Activated CD4-positive, alpha-beta T cell treated with anti-CD3 and anti-CD28 coated beads, Interleukin-2, amount 10 ng/mL, durations not matched to agents 7 days and 5 days (primary cell): ENCODE results near the gene TMEM185B. TPM values are rescaled to one million over a fixed set of nuclear protein-coding genes. Genes with fewer than 3 reads are reported as not detected.
"Not testable (repeated sequence)": the region's sequence is repeated elsewhere in the genome, so short reads cannot be mapped to it uniquely, and the experiment has no call there.

Experiments
- CTCF ChIA-PET: fragments of 350-600 bp; sonication (Branson Sonifier 250); formaldehyde crosslinking; loops from one replicate; lab custom pipeline; 2021; ENCODE audit warnings: antibody characterized with exemption; lab: Charles Lee
- POLR2A ChIA-PET: fragments of 350-600 bp; sonication (Branson Sonifier 250); formaldehyde crosslinking; loops from one replicate; lab custom pipeline; 2021; ENCODE audit warnings: antibody characterized with exemption; lab: Charles Lee
- DNase-seq: peaks from one replicate; pipeline ENCODE4 v3.0.0-alpha.2; 2020
- H3K27ac Mint-ChIP-seq: one replicate; pipeline ENCODE4 v1.8.0; 2021; ENCODE audit warnings: mild to moderate bottlenecking, moderate library complexity, mixed read lengths
- H3K27me3 Mint-ChIP-seq: one replicate; pipeline ENCODE4 v1.8.0; 2021; ENCODE audit warnings: mixed read lengths
- H3K36me3 Mint-ChIP-seq: one replicate; pipeline ENCODE4 v1.8.0; 2021; ENCODE audit warnings: low read depth, mixed read lengths
- H3K4me1 Mint-ChIP-seq: one replicate; pipeline ENCODE4 v1.8.0; 2021; ENCODE audit warnings: mixed read lengths
- H3K4me3 Mint-ChIP-seq: one replicate; pipeline ENCODE4 v1.8.0; 2021; ENCODE audit warnings: mild to moderate bottlenecking, moderate library complexity, mixed read lengths
- H3K9me3 Mint-ChIP-seq: one replicate; pipeline ENCODE4 v1.8.0; 2021; ENCODE audit warnings: mixed read lengths
- total RNA-seq, 2 experiments: library from RNA; stranded (reverse); gene quantifications; one replicate each; pipeline ENCODE4 v1.2.3, GENCODE V29; 2021

The TMEM185B gene
- 10 to 100 TPM; 20.8 to 21.3 TPM for total RNA-seq

DNA sequence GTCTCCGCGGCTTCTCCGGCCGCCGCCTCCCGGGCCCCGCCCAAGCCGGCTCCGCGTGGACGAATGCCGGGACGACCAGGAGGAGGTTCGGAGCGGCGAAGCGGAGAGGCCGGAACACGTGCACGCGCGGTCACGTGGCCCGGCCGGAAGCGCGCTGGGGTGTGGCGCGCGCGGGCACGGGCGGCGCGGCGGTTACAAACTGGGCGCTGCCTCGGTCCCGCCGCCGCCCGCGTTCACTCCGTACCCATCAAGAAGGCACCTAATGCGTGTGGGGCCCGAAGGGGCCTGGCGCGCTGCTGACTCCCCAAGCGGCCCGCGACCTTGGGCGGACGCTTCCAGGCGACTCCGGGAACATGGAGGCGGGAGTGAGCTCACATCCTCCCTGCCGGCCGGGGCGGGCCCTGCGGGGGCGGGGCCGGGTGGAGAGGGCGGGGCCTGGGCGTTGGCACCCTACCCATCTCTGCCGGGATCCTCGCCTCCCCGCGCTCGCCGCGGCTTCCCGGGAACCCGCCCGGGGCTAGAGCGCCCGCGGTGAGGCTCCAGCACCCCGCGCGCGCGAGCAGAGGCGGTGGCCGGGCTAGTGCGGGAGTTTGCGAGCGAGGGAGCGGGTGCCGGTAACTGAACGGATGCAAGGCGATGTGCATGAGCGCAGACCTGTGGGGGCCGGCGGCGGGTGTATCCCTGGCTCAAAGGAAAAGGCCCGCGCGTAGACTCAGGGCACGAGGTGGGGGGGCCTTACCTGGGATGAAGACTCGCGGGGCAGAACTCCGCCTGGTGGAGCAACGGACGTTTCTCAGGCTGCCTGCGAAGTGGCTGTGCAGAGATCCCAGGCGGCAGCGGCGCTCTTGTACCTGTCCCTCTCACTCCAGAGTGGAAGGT lies at the start of gene TMEM185B:
TSS of gene TMEM185B (minus strand) at position 367 of the 879 bp plus-strand sequence. CDS start 424 bp downstream, outside the sequence.
- Mint-ChIP-seq H3K4me1 (peaks cover 70% of the 10 kb centered on the region), H3K4me3 (peak within 1 kb of the TSS; percentile 76)

GRCh38 chr2:120271711-120272379 lies 48.6 kb upstream of the TMEM185B start:
- H3K27me3 Mint-ChIP-seq: no peaks in the 10 kb centered on the region
- no peak for DNase-seq
- ChIA-PET POLR2A (no interaction called here), CTCF (interaction anchor here (1.2 to 1.4 kb wide), 2 partner anchors 19 to 41 kb away, joined by 3 to 6 read pairs; partner anchors contain the start of gene RALB)
- no peak overlapping the region for H3K27ac Mint-ChIP-seq
- H3K9me3 Mint-ChIP-seq: peaks cover 21% of the 10 kb centered on the region
- H3K4me1 Mint-ChIP-seq: peaks cover 37% of the 10 kb centered on the region
- H3K4me3 Mint-ChIP-seq: no peak overlapping the region
- H3K36me3 Mint-ChIP-seq: peaks cover 60% of the 10 kb centered on the region

More for the DNA sequence above, at the start of gene TMEM185B:
- peak; percentile 89 for DNase-seq
- Mint-ChIP-seq H3K27me3 (no peaks in the 10 kb centered on the region), H3K36me3 (peaks cover 73% of the 10 kb centered on the region), H3K9me3 (no peaks in the 10 kb centered on the region), H3K27ac (peak within 1 kb of the TSS; percentile 92)
- ChIA-PET CTCF (interaction anchor here (0.6 to 1.5 kb wide), 8 partner anchors 8 to 89 kb away, joined by 3 to 5 read pairs (median 4); no protein-coding TSS in a partner anchor), POLR2A (interaction anchor here (1.0 kb wide), 3 partner anchors 9 to 90 kb away, joined by 4 to 5 read pairs (median 4); no protein-coding TSS in a partner anchor)

DNA sequence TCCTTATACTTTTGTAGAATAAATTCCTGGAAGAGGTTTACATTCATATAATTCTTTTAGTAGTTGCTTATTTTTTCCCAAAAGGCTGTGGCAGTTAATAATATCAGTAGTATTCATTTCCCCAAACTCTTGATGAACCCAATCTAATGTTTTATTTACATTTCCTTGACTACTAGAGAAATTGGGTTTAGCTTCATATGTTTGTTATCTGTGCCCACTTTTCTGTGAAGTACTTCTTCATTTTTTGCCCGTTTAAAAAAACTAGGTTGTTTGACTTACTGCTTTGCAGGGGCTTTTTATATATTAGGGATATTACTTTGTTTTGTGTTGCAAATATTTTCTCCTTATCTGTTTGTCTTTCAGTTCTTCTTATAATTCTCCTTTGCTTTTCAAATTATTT lies 46.6 kb upstream of the TMEM185B start:
- H3K27me3 Mint-ChIP-seq: no peaks in the 10 kb centered on the region
- peaks cover 54% of the 10 kb centered on the region for H3K36me3 Mint-ChIP-seq
- DNase-seq: no peak
- no peak overlapping the region for H3K27ac Mint-ChIP-seq
- H3K9me3 Mint-ChIP-seq: peaks cover 15% of the 10 kb centered on the region
- no peak overlapping the region for H3K4me3 Mint-ChIP-seq
- ChIA-PET CTCF (interaction anchor here (1.0 to 2.1 kb wide), 2 partner anchors 9 to 11 kb away, joined by 5 to 6 read pairs; no protein-coding TSS in a partner anchor), POLR2A (no interaction called here)
- peaks cover 46% of the 10 kb centered on the region for H3K4me1 Mint-ChIP-seq

- POLR2A ChIA-PET: no interaction called here
- H3K9me3 Mint-ChIP-seq: peaks cover 15% of the 10 kb centered on the region
- peaks cover 52% of the 10 kb centered on the region for H3K36me3 Mint-ChIP-seq
- CTCF ChIA-PET: interaction anchor here (1.0 to 2.1 kb wide), 3 partner anchors 10 to 12 kb away, joined by 3 to 6 read pairs (median 5); no protein-coding TSS in a partner anchor
- H3K27ac Mint-ChIP-seq: no peak overlapping the region
- H3K4me1 Mint-ChIP-seq: peaks cover 51% of the 10 kb centered on the region
- H3K4me3 Mint-ChIP-seq: no peak overlapping the region
- no peaks in the 10 kb centered on the region for H3K27me3 Mint-ChIP-seq
- no peak for DNase-seq
Observed at GRCh38 chr2:120269076-120269744, 46.0 kb upstream of the TMEM185B start.

- H3K27me3 Mint-ChIP-seq: no peaks in the 10 kb centered on the region
- no peak for DNase-seq
- H3K36me3 Mint-ChIP-seq: peaks cover 43% of the 10 kb centered on the region
- peaks cover 40% of the 10 kb centered on the region for H3K4me1 Mint-ChIP-seq
- CTCF ChIA-PET: interaction anchor here (0.7 to 2.2 kb wide), 3 partner anchors 12 to 19 kb away, joined by 3 to 9 read pairs (median 3); no protein-coding TSS in a partner anchor
- H3K9me3 Mint-ChIP-seq: peaks cover 10% of the 10 kb centered on the region
- POLR2A ChIA-PET: no interaction called here
- H3K4me3 Mint-ChIP-seq: no peak overlapping the region
- H3K27ac Mint-ChIP-seq: no peak overlapping the region
Observed at GRCh38 chr2:120267348-120267747, 44.1 kb upstream of the TMEM185B start.

- peaks cover 26% of the 10 kb centered on the region for H3K4me1 Mint-ChIP-seq
- CTCF ChIA-PET: interaction anchor here (1.1 to 2.0 kb wide), 5 partner anchors 10 to 48 kb away, joined by 3 to 9 read pairs (median 3); no protein-coding TSS in a partner anchor
- no peaks in the 10 kb centered on the region for H3K27me3 Mint-ChIP-seq
- peaks cover under 1% of the 10 kb centered on the region for H3K9me3 Mint-ChIP-seq
- POLR2A ChIA-PET: no interaction called here
- no peak for DNase-seq
- H3K27ac Mint-ChIP-seq: no peak overlapping the region
- no peak overlapping the region for H3K4me3 Mint-ChIP-seq
- H3K36me3 Mint-ChIP-seq: peaks cover 25% of the 10 kb centered on the region
Observed at GRCh38 chr2:120265006-120265405, 41.8 kb upstream of the TMEM185B start.

DNA sequence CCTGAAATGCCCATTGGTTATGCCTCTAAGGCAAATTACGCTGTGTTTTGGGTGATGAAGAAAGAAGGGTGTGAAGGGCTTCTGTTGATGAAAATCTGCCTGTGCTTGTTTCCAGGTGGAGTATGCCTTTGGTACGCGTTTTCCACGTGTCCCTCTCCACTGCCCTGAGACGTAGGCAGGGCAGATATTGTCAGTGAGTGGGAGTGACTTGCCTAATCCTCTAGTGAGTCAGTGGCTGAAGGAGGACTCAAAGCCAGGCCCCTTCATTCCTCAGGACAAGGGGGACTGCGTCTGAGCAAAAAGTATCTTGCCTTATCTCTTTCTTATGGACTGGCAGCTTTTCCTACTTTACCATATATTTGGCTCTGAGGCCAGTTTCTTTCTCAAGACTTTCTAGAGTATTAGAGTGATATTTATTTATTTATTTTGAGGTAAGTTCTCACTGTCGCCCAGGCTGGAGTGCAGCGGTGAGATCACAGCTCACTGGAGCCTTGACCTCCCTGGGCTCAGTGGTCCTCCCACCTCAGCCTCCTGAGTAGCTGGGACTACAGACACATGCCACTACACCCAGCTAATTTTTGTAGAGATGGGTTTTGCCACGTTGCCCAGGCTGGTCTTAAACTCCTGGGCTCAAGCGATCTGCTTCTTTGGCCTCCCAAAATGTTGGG lies 39.7 kb upstream of the TMEM185B start:
- Mint-ChIP-seq H3K27ac (no peak overlapping the region), H3K36me3 (peaks cover 24% of the 10 kb centered on the region), H3K4me1 (peaks cover 27% of the 10 kb centered on the region), H3K27me3 (no peaks in the 10 kb centered on the region), H3K4me3 (no peak overlapping the region), H3K9me3 (peaks cover 10% of the 10 kb centered on the region)
- CTCF ChIA-PET: interaction anchor here (0.6 to 2.0 kb wide), 3 partner anchors 8 to 131 kb away, joined by 3 to 6 read pairs (median 5); no protein-coding TSS in a partner anchor
- POLR2A ChIA-PET: no interaction called here
- no peak for DNase-seq

- H3K9me3 Mint-ChIP-seq: peaks cover 11% of the 10 kb centered on the region
- DNase-seq: no peak
- POLR2A ChIA-PET: no interaction called here
- peaks cover 35% of the 10 kb centered on the region for H3K4me1 Mint-ChIP-seq
- H3K4me3 Mint-ChIP-seq: no peak overlapping the region
- CTCF ChIA-PET: interaction anchor here (0.6 to 0.9 kb wide), 2 partner anchors 30 to 47 kb away, joined by 3 read pairs; no protein-coding TSS in a partner anchor
- H3K27me3 Mint-ChIP-seq: no peaks in the 10 kb centered on the region
- H3K36me3 Mint-ChIP-seq: peaks cover 29% of the 10 kb centered on the region
- H3K27ac Mint-ChIP-seq: no peak overlapping the region
Observed at GRCh38 chr2:120262150-120262549, 39.0 kb upstream of the TMEM185B start.

DNA sequence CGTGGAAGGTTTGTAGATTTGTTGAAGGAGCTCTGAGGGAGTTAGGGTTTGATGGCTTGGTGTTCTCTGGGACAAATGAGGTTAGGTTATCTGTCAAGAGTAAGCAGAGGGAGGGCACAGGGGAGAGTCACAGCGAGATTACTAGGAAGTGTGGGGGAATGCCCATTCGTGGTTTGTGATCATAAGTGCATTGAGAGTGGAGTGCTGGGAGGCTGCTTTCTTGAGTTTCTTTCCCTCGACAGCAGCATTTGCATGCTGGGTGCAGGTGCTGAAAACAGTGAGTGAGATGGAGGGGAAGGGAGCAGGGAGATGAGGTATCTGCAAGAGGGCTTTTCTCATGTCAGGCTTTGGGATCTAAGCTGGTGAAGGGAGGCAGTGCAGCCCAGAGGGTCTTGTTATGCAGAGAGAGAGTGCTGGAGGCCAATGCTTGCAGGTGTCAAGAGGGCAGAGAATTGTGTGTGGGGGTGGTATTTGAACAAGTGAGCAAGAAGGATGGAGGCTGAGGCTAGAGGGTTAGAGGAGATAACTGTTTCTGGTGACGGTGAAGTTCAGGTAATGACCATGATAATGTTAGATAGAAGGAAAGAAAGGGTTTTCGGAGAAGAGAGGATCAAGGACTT lies 38.3 kb upstream of the TMEM185B start:
- Mint-ChIP-seq H3K4me1 (peaks cover 36% of the 10 kb centered on the region), H3K27me3 (no peaks in the 10 kb centered on the region), H3K4me3 (no peak overlapping the region), H3K27ac (no peak overlapping the region), H3K9me3 (peaks cover 13% of the 10 kb centered on the region), H3K36me3 (peaks cover 31% of the 10 kb centered on the region)
- ChIA-PET POLR2A (no interaction called here), CTCF (interaction anchor here (0.9 to 1.6 kb wide), 2 partner anchors 16 to 29 kb away, joined by 3 to 4 read pairs; no protein-coding TSS in a partner anchor)
- no peak for DNase-seq

- Mint-ChIP-seq H3K4me3 (no peak overlapping the region), H3K27ac (peak overlapping the region; percentile 37)
- POLR2A ChIA-PET: no interaction called here
Observed at GRCh38 chr2:120260736-120261135, 37.5 kb upstream of the TMEM185B start.

GRCh38 chr2:120259939-120260338 lies 36.7 kb upstream of the TMEM185B start:
- DNase-seq, H3K4me3 Mint-ChIP-seq, H3K27ac Mint-ChIP-seq, POLR2A ChIA-PET, H3K27me3 Mint-ChIP-seq: not testable (repeated sequence)
- Mint-ChIP-seq H3K36me3 (peaks cover 45% of the 10 kb centered on the region), H3K9me3 (peaks cover 22% of the 10 kb centered on the region), H3K4me1 (peaks cover 46% of the 10 kb centered on the region)
- CTCF ChIA-PET: interaction anchor here (1.6 kb wide), 1 partner anchor 15 kb away, joined by 4 read pairs; no protein-coding TSS in a partner anchor

More at GRCh38 chr2:120260736-120261135, 37.5 kb upstream of the TMEM185B start:
- Mint-ChIP-seq H3K27me3 (no peaks in the 10 kb centered on the region), H3K36me3 (peaks cover 39% of the 10 kb centered on the region), H3K4me1 (peaks cover 44% of the 10 kb centered on the region), H3K9me3 (peaks cover 20% of the 10 kb centered on the region)
- CTCF ChIA-PET: interaction anchor here (0.9 to 1.6 kb wide), 2 partner anchors 16 to 19 kb away, joined by 3 to 4 read pairs; no protein-coding TSS in a partner anchor
- no peak for DNase-seq
